Activated naive CD8-positive, alpha-beta T cell treated with anti-CD3 and anti-CD28 coated beads, Interleukin-2, amount 50 U/mL, for 24 hours (primary cell): ENCODE measurements around the gene POLR1E.

ENCODE experiments used
- ATAC-seq: fragments of 150-1000 bp; cut with Tn5 transposase; one replicate; pipeline ENCODE4 v1.10.0; 2021
- DNase-seq: peaks from one replicate; pipeline ENCODE4 v3.0.0; 2021
- H3K27ac Mint-ChIP-seq: one replicate; pipeline ENCODE4 v1.8.0; 2021; ENCODE audit warnings: mild to moderate bottlenecking, mixed read lengths
- H3K27me3 Mint-ChIP-seq: one replicate; pipeline ENCODE4 v1.8.0; 2021; ENCODE audit warnings: mixed read lengths
- H3K36me3 Mint-ChIP-seq: one replicate; pipeline ENCODE4 v1.8.0; 2021; ENCODE audit warnings: low read depth, mixed read lengths
- H3K4me1 Mint-ChIP-seq: one replicate; pipeline ENCODE4 v1.8.0; 2021; ENCODE audit warnings: mixed read lengths
- H3K4me3 Mint-ChIP-seq: one replicate; pipeline ENCODE4 v1.8.0; 2021; ENCODE audit warnings: mild to moderate bottlenecking, moderate library complexity, mixed read lengths
- H3K9me3 Mint-ChIP-seq: one replicate; pipeline ENCODE4 v1.8.0; 2021; ENCODE audit warnings: mixed read lengths

The POLR1E gene

GRCh38 chr9:37522971-37523370, 37.2 kb downstream of the POLR1E start:
- DNase-seq (no peak), ATAC-seq (no peak)
- Mint-ChIP-seq H3K36me3 (peaks cover 7% of the 10 kb centered on the region), H3K9me3 (no peaks in the 10 kb centered on the region), H3K27me3 (no peaks in the 10 kb centered on the region), H3K27ac (no peak overlapping the region), H3K4me3 (no peak overlapping the region), H3K4me1 (no peaks in the 10 kb centered on the region)

- Mint-ChIP-seq H3K4me1 (peaks cover 9% of the 10 kb centered on the region), H3K27me3 (no peaks in the 10 kb centered on the region), H3K9me3 (no peaks in the 10 kb centered on the region), H3K27ac (no peak overlapping the region), H3K36me3 (peaks cover 9% of the 10 kb centered on the region), H3K4me3 (no peak overlapping the region)
- DNase-seq (no peak), ATAC-seq (no peak)
Measured at GRCh38 chr9:37523916-37524315, 38.2 kb downstream of the POLR1E start.

GRCh38 chr9:37528652-37529471, 43.1 kb downstream of the POLR1E start:
- H3K4me1 Mint-ChIP-seq: peaks cover 24% of the 10 kb centered on the region
- DNase-seq (peak; percentile 61), ATAC-seq (peak; percentile 85)
- no peaks in the 10 kb centered on the region for H3K27me3 Mint-ChIP-seq
- H3K9me3 Mint-ChIP-seq: no peaks in the 10 kb centered on the region
- peaks cover 5% of the 10 kb centered on the region for H3K36me3 Mint-ChIP-seq
- peak overlapping the region; percentile 44 for H3K4me3 Mint-ChIP-seq
- peak overlapping the region; percentile 77 for H3K27ac Mint-ChIP-seq

GRCh38 chr9:37531699-37532098, 46.0 kb downstream of the POLR1E start:
- Mint-ChIP-seq H3K27me3 (no peaks in the 10 kb centered on the region), H3K9me3 (no peaks in the 10 kb centered on the region), H3K27ac (peak overlapping the region; percentile 44), H3K36me3 (peaks cover 4% of the 10 kb centered on the region), H3K4me3 (peak overlapping the region; percentile 21), H3K4me1 (peaks cover 24% of the 10 kb centered on the region)
- ATAC-seq (no peak), DNase-seq (no peak)

- Mint-ChIP-seq H3K4me3 (no peak overlapping the region), H3K4me1 (peaks cover 10% of the 10 kb centered on the region), H3K27ac (no peak overlapping the region), H3K36me3 (no peaks in the 10 kb centered on the region), H3K27me3 (no peaks in the 10 kb centered on the region), H3K9me3 (no peaks in the 10 kb centered on the region)
- ATAC-seq: no peak
- DNase-seq: no peak
Measured at GRCh38 chr9:37534412-37534811, 48.7 kb downstream of the POLR1E start.

GRCh38 chr9:37534901-37535300, 49.2 kb downstream of the POLR1E start:
- Mint-ChIP-seq H3K9me3 (no peaks in the 10 kb centered on the region), H3K27me3 (no peaks in the 10 kb centered on the region), H3K4me3 (no peak overlapping the region), H3K27ac (no peak overlapping the region), H3K4me1 (peaks cover 9% of the 10 kb centered on the region), H3K36me3 (peaks cover 2% of the 10 kb centered on the region)
- ATAC-seq (no peak), DNase-seq (no peak)

- H3K36me3 Mint-ChIP-seq: peaks cover 4% of the 10 kb centered on the region
- no peak overlapping the region for H3K4me3 Mint-ChIP-seq
- H3K9me3 Mint-ChIP-seq: no peaks in the 10 kb centered on the region
- DNase-seq (no peak), ATAC-seq (no peak)
- H3K4me1 Mint-ChIP-seq: peaks cover 7% of the 10 kb centered on the region
- H3K27me3 Mint-ChIP-seq: no peaks in the 10 kb centered on the region
- H3K27ac Mint-ChIP-seq: no peak overlapping the region
Measured at GRCh38 chr9:37538099-37538498, 52.4 kb downstream of the POLR1E start.

GRCh38 chr9:37539634-37540033, 53.9 kb downstream of the POLR1E start:
- no peak overlapping the region for H3K27ac Mint-ChIP-seq
- ATAC-seq: peak; percentile 26

GRCh38 chr9:37540634-37541033, 54.9 kb downstream of the POLR1E start:
- ATAC-seq: no peak
- peaks cover 9% of the 10 kb centered on the region for H3K4me1 Mint-ChIP-seq
- H3K9me3 Mint-ChIP-seq: no peaks in the 10 kb centered on the region

More at GRCh38 chr9:37539634-37540033, 53.9 kb downstream of the POLR1E start:
- Mint-ChIP-seq H3K4me3 (no peak overlapping the region), H3K36me3 (peaks cover 7% of the 10 kb centered on the region), H3K9me3 (no peaks in the 10 kb centered on the region), H3K27me3 (no peaks in the 10 kb centered on the region), H3K4me1 (peaks cover 9% of the 10 kb centered on the region)
- DNase-seq: no peak

GRCh38 chr9:37541465-37541864, 55.7 kb downstream of the POLR1E start:
- DNase-seq (no peak), ATAC-seq (no peak)
- Mint-ChIP-seq H3K36me3 (peaks cover 7% of the 10 kb centered on the region), H3K4me3 (no peak overlapping the region), H3K27me3 (no peaks in the 10 kb centered on the region), H3K27ac (no peak overlapping the region), H3K9me3 (no peaks in the 10 kb centered on the region), H3K4me1 (peaks cover 9% of the 10 kb centered on the region)

More at GRCh38 chr9:37540634-37541033, 54.9 kb downstream of the POLR1E start:
- H3K36me3 Mint-ChIP-seq: peaks cover 7% of the 10 kb centered on the region
- no peak overlapping the region for H3K27ac Mint-ChIP-seq
- H3K4me3 Mint-ChIP-seq: no peak overlapping the region
- no peak for DNase-seq
- H3K27me3 Mint-ChIP-seq: no peaks in the 10 kb centered on the region

- no peaks in the 10 kb centered on the region for H3K27me3 Mint-ChIP-seq
- H3K4me1 Mint-ChIP-seq: peaks cover 9% of the 10 kb centered on the region
- H3K27ac Mint-ChIP-seq: no peak overlapping the region
- H3K36me3 Mint-ChIP-seq: peaks cover 7% of the 10 kb centered on the region
- no peak for DNase-seq
- H3K9me3 Mint-ChIP-seq: no peaks in the 10 kb centered on the region
- ATAC-seq: no peak
- no peak overlapping the region for H3K4me3 Mint-ChIP-seq
Measured at GRCh38 chr9:37542488-37542887, 56.7 kb downstream of the POLR1E start.

GRCh38 chr9:37542895-37543294, 57.1 kb downstream of the POLR1E start:
- peaks cover 9% of the 10 kb centered on the region for H3K4me1 Mint-ChIP-seq
- H3K4me3 Mint-ChIP-seq: no peak overlapping the region
- peaks cover 7% of the 10 kb centered on the region for H3K36me3 Mint-ChIP-seq
- no peak for DNase-seq
- H3K27me3 Mint-ChIP-seq: no peaks in the 10 kb centered on the region
- no peaks in the 10 kb centered on the region for H3K9me3 Mint-ChIP-seq
- peak; percentile 43 for ATAC-seq
- no peak overlapping the region for H3K27ac Mint-ChIP-seq

GRCh38 chr9:37543468-37543867, 57.7 kb downstream of the POLR1E start:
- ATAC-seq: no peak
- no peak for DNase-seq
- no peak overlapping the region for H3K27ac Mint-ChIP-seq
- H3K9me3 Mint-ChIP-seq: no peaks in the 10 kb centered on the region
- peaks cover 7% of the 10 kb centered on the region for H3K36me3 Mint-ChIP-seq
- H3K4me3 Mint-ChIP-seq: no peak overlapping the region
- no peaks in the 10 kb centered on the region for H3K27me3 Mint-ChIP-seq
- peaks cover 9% of the 10 kb centered on the region for H3K4me1 Mint-ChIP-seq

GRCh38 chr9:37547328-37547878, 61.7 kb downstream of the POLR1E start:
- H3K36me3 Mint-ChIP-seq: peaks cover 2% of the 10 kb centered on the region
- no peaks in the 10 kb centered on the region for H3K27me3 Mint-ChIP-seq
- H3K9me3 Mint-ChIP-seq: no peaks in the 10 kb centered on the region
- no peak for DNase-seq
- no peak overlapping the region for H3K27ac Mint-ChIP-seq
- ATAC-seq: no peak
- H3K4me3 Mint-ChIP-seq: no peak overlapping the region
- H3K4me1 Mint-ChIP-seq: peaks cover 6% of the 10 kb centered on the region

GRCh38 chr9:37549527-37549926, 63.8 kb downstream of the POLR1E start:
- H3K27ac Mint-ChIP-seq: no peak overlapping the region
- H3K4me1 Mint-ChIP-seq: no peaks in the 10 kb centered on the region
- H3K9me3 Mint-ChIP-seq: no peaks in the 10 kb centered on the region
- no peak for DNase-seq
- H3K36me3 Mint-ChIP-seq: no peaks in the 10 kb centered on the region
- H3K27me3 Mint-ChIP-seq: no peaks in the 10 kb centered on the region
- no peak for ATAC-seq
- no peak overlapping the region for H3K4me3 Mint-ChIP-seq
